Keratinocyte (primary cell): ENCODE measurements around the gene MRTFA. TPM values are rescaled to one million over a fixed set of nuclear protein-coding genes. Genes with fewer than 3 reads are reported as not detected.

ENCODE experiments used
- DNase-seq: peaks from one replicate; pipeline ENCODE4 v3.0.0-alpha.2; 2011; ENCODE audit warnings: low read depth, missing footprints, low spot score
- FAIRE-seq: peaks from 2 replicates; lab custom pipeline; 2011; peaks lifted over from hg19 to GRCh38; lab: Jason Lieb, UNC
- H2AFZ ChIP-seq: 2 replicates; pipeline ENCODE4 v1.6.0; 2012; ENCODE audit warnings: low read length, control low read depth, inconsistent platforms; ENCODE audit not compliant: control insufficient read depth
- H3K27ac ChIP-seq: 2 replicates; pipeline ENCODE4 v1.5.1; 2011; ENCODE audit warnings: low read length; ENCODE audit not compliant: control insufficient read depth, insufficient read depth
- H3K27me3 ChIP-seq: 3 replicates; pipeline ENCODE4 v1.6.0; 2011; ENCODE audit warnings: low read length; ENCODE audit not compliant: control insufficient read depth, insufficient read depth; ENCODE audit errors: extremely low read depth
- H3K36me3 ChIP-seq, 2 experiments: 2 replicates in 1 of 2; 3 replicates in 1 of 2; pipeline ENCODE4 v1.5.1; 2011; ENCODE audit warnings: low read length in 2 of 2, mild to moderate bottlenecking in 1 of 2; ENCODE audit not compliant: control insufficient read depth in 2 of 2, insufficient read depth in 2 of 2; ENCODE audit errors: extremely low read depth in 1 of 2
- H3K4me1 ChIP-seq: 3 replicates; pipeline ENCODE4 v1.5.1; 2011; ENCODE audit warnings: low read length; ENCODE audit not compliant: control insufficient read depth, insufficient read depth; ENCODE audit errors: extremely low read depth
- H3K4me2 ChIP-seq: 3 replicates; pipeline ENCODE4 v1.6.0; 2011; ENCODE audit warnings: low read depth, low read length; ENCODE audit not compliant: control insufficient read depth, insufficient read depth; ENCODE audit errors: extremely low read depth
- H3K4me3 ChIP-seq, 3 experiments: fragments of 200-600 bp in 1 of 3; sonication (generic) in 1 of 3; 2 replicates in 2 of 3; 3 replicates in 1 of 3; pipeline ENCODE4 v1.5.1; 2011 to 2016; ENCODE audit warnings: low read length in 3 of 3, mild to moderate bottlenecking in 3 of 3, control low read depth in 2 of 3, inconsistent platforms in 1 of 3, low read depth in 1 of 3, mixed read lengths in 1 of 3, mixed run types in 1 of 3, moderate library complexity in 1 of 3; ENCODE audit not compliant: control insufficient read depth in 2 of 3, insufficient read depth in 2 of 3; ENCODE audit errors: extremely low read depth in 1 of 3
- H3K79me2 ChIP-seq: 2 replicates; pipeline ENCODE4 v1.6.0; 2012; ENCODE audit warnings: low read length; ENCODE audit not compliant: control insufficient read depth, insufficient read depth
- H3K9ac ChIP-seq: 3 replicates; pipeline ENCODE4 v1.6.0; 2011; ENCODE audit warnings: low read length; ENCODE audit not compliant: control insufficient read depth, insufficient read depth; ENCODE audit errors: extremely low read depth
- H3K9me1 ChIP-seq: 3 replicates; pipeline ENCODE4 v1.6.0; 2011; ENCODE audit warnings: low read length; ENCODE audit not compliant: control insufficient read depth, insufficient read depth; ENCODE audit errors: extremely low read depth
- H3K9me3 ChIP-seq: 2 replicates; pipeline ENCODE4 v1.5.1; 2012; ENCODE audit warnings: low read depth, low read length; ENCODE audit not compliant: control insufficient read depth
- H4K20me1 ChIP-seq: 3 replicates; pipeline ENCODE4 v1.6.0; 2011; ENCODE audit warnings: low read length; ENCODE audit not compliant: control insufficient read depth, insufficient read depth; ENCODE audit errors: extremely low read depth
- CTCF ChIP-seq, 3 experiments: IDR thresholded peaks in 1 of 3; conservative IDR thresholded peaks in 1 of 3; optimal IDR thresholded peaks in 1 of 3; 2 replicates in 2 of 3; 3 replicates in 1 of 3; pipeline versions ENCODE3 to v1.5.1; 2011; ENCODE audit warnings: low read length in 3 of 3, mild to moderate bottlenecking in 3 of 3, moderate library complexity in 2 of 3, control low read depth in 1 of 3, inconsistent platforms in 1 of 3; ENCODE audit not compliant: insufficient read depth in 2 of 3; ENCODE audit errors: extremely low read depth in 1 of 3
- EZH2 ChIP-seq: IDR thresholded peaks from one replicate; pipeline ENCODE4 v1.6.1; 2012; ENCODE audit warnings: inconsistent platforms, mild to moderate bottlenecking, low read length, moderate library complexity
- dilution Hi-C: fragments of 300-500 bp; cut with MboI; formaldehyde crosslinking; loops from one replicate; pipeline ENCODE4 v1.7.0; 2020; ENCODE audit warnings: low sequenced_read_pairs; ENCODE audit not compliant: extremely low pct_ligation_motif_present
- polyA plus RNA-seq, 5 experiments: library from polyadenylated mRNA; depleted of rRNA in 3 of 5; stranded (reverse) in 3 of 5; stranded (forward) in 1 of 5; unstranded in 1 of 5; fragments of >200 nt; gene quantifications; 1 replicate in 1 of 5; 2 replicates in 3 of 5; 3 replicates in 1 of 5; pipeline versions ENCODE4 v1.2.1 to v1.2.3, GENCODE V29; 2011 to 2012; ENCODE audit warnings: missing spikeins in 2 of 5, low read depth in 1 of 5, low replicate concordance in 1 of 5

Gene MRTFA
- polyA plus RNA-seq, 1 donor (not counting 4 experiments of a cell fraction or from before 2014, with no cell fraction given) = 6.5 TPM

DNA sequence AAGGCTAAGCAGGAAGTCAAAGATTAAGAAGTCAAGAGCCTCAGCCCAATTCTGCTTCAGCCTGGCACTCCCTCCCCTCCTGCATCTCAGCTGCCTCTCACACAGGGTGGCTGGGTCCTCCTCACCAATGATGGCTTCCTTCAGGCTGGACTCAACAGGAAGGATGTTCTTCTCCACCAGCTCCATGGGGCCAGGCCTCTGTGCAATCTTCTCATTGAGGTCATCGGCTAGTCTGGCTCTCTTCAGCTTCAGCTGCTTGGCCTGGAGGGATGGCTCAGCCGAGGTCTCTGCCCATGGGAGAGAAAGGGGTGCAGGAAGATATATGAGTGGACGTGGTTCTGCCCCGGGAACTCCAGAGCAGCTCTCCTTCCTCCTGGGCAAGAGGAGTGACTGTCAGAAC is 207.0 kb downstream of the MRTFA start:
- DNase-seq = no peak
- no peaks in the 10 kb centered on the region for H4K20me1 ChIP-seq
- no peak overlapping the region for H3K4me2 ChIP-seq
- H3K9me1 ChIP-seq = no peaks in the 10 kb centered on the region
- H3K9ac ChIP-seq = no peak overlapping the region
- no peak overlapping the region for H2AFZ ChIP-seq
- H3K4me3 ChIP-seq = no peak overlapping the region
- no peak for FAIRE-seq
- H3K9me3 ChIP-seq = no peaks in the 10 kb centered on the region
- peaks cover 51 to 56% of the 10 kb centered on the region in 2 experiments for H3K36me3 ChIP-seq
- dilution Hi-C loops = no loop called here
- no peak overlapping the region for H3K27ac ChIP-seq
- TF ChIP-seq EZH2 (no peak), CTCF (optimal IDR thresholded peaks at IDR 0.05 in 1 of 3, IDR thresholded peaks at IDR 0.05 in 1 of 3, conservative IDR thresholded peaks at IDR 0.05 in 1 of 3; ENCODE audit: extremely low read depth in 1 of 3, insufficient read depth in 2 of 3, low read length in 3 of 3) (no peak)
- no peaks in the 10 kb centered on the region for H3K4me1 ChIP-seq
- H3K79me2 ChIP-seq = peaks cover 3% of the 10 kb centered on the region
- H3K27me3 ChIP-seq = no peaks in the 10 kb centered on the region

GRCh38 chr22:40428796-40429195 is 207.7 kb downstream of the MRTFA start:
- Histone ChIP-seq H3K27me3 (no peaks in the 10 kb centered on the region), H3K36me3 (peaks cover 57 to 58% of the 10 kb centered on the region in 2 experiments), H3K27ac (no peak overlapping the region), H3K79me2 (peaks cover 3% of the 10 kb centered on the region), H3K4me2 (no peak overlapping the region), H3K4me1 (no peaks in the 10 kb centered on the region), H3K9ac (no peak overlapping the region), H3K9me1 (no peaks in the 10 kb centered on the region), H2AFZ (no peak overlapping the region), H3K4me3 (no peak overlapping the region), H4K20me1 (peaks cover 3% of the 10 kb centered on the region), H3K9me3 (no peaks in the 10 kb centered on the region)
- DNase-seq (no peak), FAIRE-seq (no peak)
- dilution Hi-C loops = no loop called here
- no peak for TF ChIP-seq CTCF (optimal IDR thresholded peaks at IDR 0.05 in 1 of 3, IDR thresholded peaks at IDR 0.05 in 1 of 3, conservative IDR thresholded peaks at IDR 0.05 in 1 of 3; ENCODE audit: extremely low read depth in 1 of 3, insufficient read depth in 2 of 3, low read length in 3 of 3)
